B cell (primary cell): Measurements from ENCODE around the gene KRTAP10-8. TPM values are rescaled to one million over a fixed set of nuclear protein-coding genes. Genes with fewer than 3 reads are reported as not detected.

Experiments used
- ATAC-seq: fragments of 200-7000 bp; cut with Tn5 transposase; one replicate; pipeline ENCODE4 v1.10.0; 2021; ENCODE audit warnings: low read depth, mild to moderate bottlenecking, moderate number of reproducible peaks, moderate library complexity
- CTCF ChIA-PET: fragments of 350-600 bp; sonication (Branson Sonifier 250); formaldehyde crosslinking; loops from one replicate; lab custom pipeline; 2021; ENCODE audit warnings: antibody characterized with exemption, inconsistent platforms; lab: Charles Lee
- POLR2A ChIA-PET: fragments of 350-600 bp; sonication (Branson Sonifier 250); formaldehyde crosslinking; loops from one replicate; lab custom pipeline; 2021; ENCODE audit warnings: antibody characterized with exemption; lab: Charles Lee
- DNase-seq: peaks from one replicate; pipeline ENCODE4 v3.0.0; 2013
- H2AFZ ChIP-seq: 2 replicates; pipeline ENCODE4 v1.6.1; 2012; ENCODE audit warnings: mild to moderate bottlenecking, low read depth, low read length; ENCODE audit not compliant: insufficient read depth, poor library complexity, severe bottlenecking
- H3K27ac ChIP-seq, 2 donors: 1 replicate in 1 of 2; 2 replicates in 1 of 2; pipeline ENCODE4 v1.5.1; 2012 to 2013; ENCODE audit warnings: low read length in 2 of 2, mild to moderate bottlenecking in 2 of 2, moderate library complexity in 1 of 2
- H3K27me3 ChIP-seq, 4 experiments: fragments of 200-600 bp in 1 of 4; sonication (generic) in 1 of 4; replicated peaks in 1 of 4; 1 replicate in 2 of 4; 2 replicates in 2 of 4; pipeline versions ENCODE4 v1.6.1 to v1.7.0; 2013 to 2016; ENCODE audit warnings: low read length in 3 of 4, mild to moderate bottlenecking in 2 of 4, mixed read lengths in 1 of 4, moderate library complexity in 1 of 4; ENCODE audit not compliant: insufficient read depth in 4 of 4, control insufficient read depth in 3 of 4; ENCODE audit errors: control extremely low read depth in 1 of 4
- H3K36me3 ChIP-seq, 2 experiments: replicated peaks in 1 of 2; 1 replicate in 1 of 2; 2 replicates in 1 of 2; pipeline versions ENCODE4 v1.6.1 to v1.7.1; 2013; ENCODE audit warnings: low read length in 1 of 2; ENCODE audit not compliant: insufficient read depth in 2 of 2, control insufficient read depth in 1 of 2; ENCODE audit errors: control extremely low read depth in 1 of 2, extremely low read depth in 1 of 2
- H3K4me1 ChIP-seq, 2 donors: fragments of 200-600 bp in 1 of 2; sonication (generic) in 1 of 2; 1 replicate in 1 of 2; 2 replicates in 1 of 2; pipeline versions ENCODE4 v1.5.1 to v1.6.1; 2013 to 2017; ENCODE audit warnings: low read length in 2 of 2; ENCODE audit not compliant: control insufficient read depth in 2 of 2, insufficient read depth in 2 of 2
- H3K4me2 ChIP-seq: replicated peaks from 2 replicates; pipeline ENCODE3; 2012; ENCODE audit warnings: mild to moderate bottlenecking, low read depth, low read length; ENCODE audit not compliant: poor library complexity, severe bottlenecking
- H3K4me3 ChIP-seq, 5 experiments: fragments of 200-600 bp in 1 of 5; sonication (generic) in 1 of 5; 1 replicate in 3 of 5; 2 replicates in 2 of 5; pipeline versions ENCODE4 v1.5.1 to v1.7.0; 2011 to 2016; ENCODE audit warnings: low read length in 4 of 5, mild to moderate bottlenecking in 4 of 5, low read depth in 2 of 5, control low read depth in 1 of 5, moderate library complexity in 1 of 5; ENCODE audit not compliant: insufficient read depth in 1 of 5; ENCODE audit errors: control extremely low read depth in 1 of 5, extremely low read depth in 1 of 5
- H3K79me2 ChIP-seq: fragments of 200-600 bp; sonication (generic); one replicate; pipeline ENCODE4 v1.6.0; 2016; ENCODE audit warnings: low read length; ENCODE audit not compliant: control insufficient read depth, insufficient read depth
- H3K9ac ChIP-seq: fragments of 200-600 bp; sonication (generic); 2 replicates; pipeline ENCODE4 v1.6.1; 2017; ENCODE audit warnings: mild to moderate bottlenecking, low read length, moderate library complexity
- H3K9me3 ChIP-seq, 3 donors: one replicate each; pipeline versions ENCODE4 v1.6.1 to v1.7.1; 2013; ENCODE audit warnings: low read length in 2 of 3; ENCODE audit not compliant: control insufficient read depth in 2 of 3, insufficient read depth in 1 of 3; ENCODE audit errors: control extremely low read depth in 1 of 3
- H4K20me1 ChIP-seq: 2 replicates; pipeline ENCODE4 v1.6.0; 2012; ENCODE audit warnings: mild to moderate bottlenecking, low read length; ENCODE audit not compliant: insufficient read depth, control insufficient read depth, poor library complexity, severe bottlenecking
- H3K27ac Mint-ChIP-seq: one replicate; pipeline ENCODE4 v1.8.0; 2021; ENCODE audit warnings: mixed read lengths
- H3K27me3 Mint-ChIP-seq: one replicate; pipeline ENCODE4 v1.8.0; 2021; ENCODE audit warnings: mixed read lengths
- H3K4me1 Mint-ChIP-seq: one replicate; pipeline ENCODE4 v1.8.0; 2021; ENCODE audit warnings: mixed read lengths
- H3K4me3 Mint-ChIP-seq: one replicate; pipeline ENCODE4 v1.8.0; 2021; ENCODE audit warnings: mixed read lengths
- H3K9me3 Mint-ChIP-seq: one replicate; pipeline ENCODE4 v1.8.0; 2022; ENCODE audit warnings: mixed read lengths; ENCODE audit not compliant: insufficient read depth
- EZH2 ChIP-seq: IDR thresholded peaks from 2 replicates; pipeline ENCODE4 v1.6.1; 2012; ENCODE audit warnings: borderline replicate concordance, low read depth, mild to moderate bottlenecking, moderate library complexity, low read length; ENCODE audit not compliant: insufficient read depth, poor library complexity, severe bottlenecking
- WGBS: methylation state at CpG from one replicate; pipeline ENCODE4 v1.1.5; 2013; ENCODE audit warnings: missing lambda C conversion rate; ENCODE audit not compliant: insufficient coverage; 5-methylcytosine and 5-hydroxymethylcytosine counted together
- intact Hi-C: fragments of 100-400 bp; cut with micrococcal nuclease; formaldehyde crosslinking; loops from one replicate; pipeline ENCODE4 v1.10.0; 2022
- polyA plus RNA-seq: library from polyadenylated mRNA; depleted of rRNA; stranded (reverse); fragments of >200 nt; gene quantifications from 2 replicates; pipeline ENCODE4 v1.2.3, GENCODE V29; 2012
- total RNA-seq, 2 donors: library from RNA; stranded (reverse); fragments of 120-200 nt in 1 of 2; gene quantifications; 1 replicate in 1 of 2; 2 replicates in 1 of 2; pipeline versions ENCODE4 v1.2.3 to v1.2.4, GENCODE V29; 2013 to 2022
- TF ChIP-seq, protein P1 (sequence below): fragments of 200-600 bp; IDR thresholded peaks from one replicate; pipeline ENCODE4 v1.8.0; 2022; ENCODE audit warnings: antibody characterized with exemption, mild to moderate bottlenecking

Gene KRTAP10-8
- total and polyA plus RNA-seq, 2 donors (not counting 1 experiment from before 2014, with no cell fraction given): not detected

DNA sequence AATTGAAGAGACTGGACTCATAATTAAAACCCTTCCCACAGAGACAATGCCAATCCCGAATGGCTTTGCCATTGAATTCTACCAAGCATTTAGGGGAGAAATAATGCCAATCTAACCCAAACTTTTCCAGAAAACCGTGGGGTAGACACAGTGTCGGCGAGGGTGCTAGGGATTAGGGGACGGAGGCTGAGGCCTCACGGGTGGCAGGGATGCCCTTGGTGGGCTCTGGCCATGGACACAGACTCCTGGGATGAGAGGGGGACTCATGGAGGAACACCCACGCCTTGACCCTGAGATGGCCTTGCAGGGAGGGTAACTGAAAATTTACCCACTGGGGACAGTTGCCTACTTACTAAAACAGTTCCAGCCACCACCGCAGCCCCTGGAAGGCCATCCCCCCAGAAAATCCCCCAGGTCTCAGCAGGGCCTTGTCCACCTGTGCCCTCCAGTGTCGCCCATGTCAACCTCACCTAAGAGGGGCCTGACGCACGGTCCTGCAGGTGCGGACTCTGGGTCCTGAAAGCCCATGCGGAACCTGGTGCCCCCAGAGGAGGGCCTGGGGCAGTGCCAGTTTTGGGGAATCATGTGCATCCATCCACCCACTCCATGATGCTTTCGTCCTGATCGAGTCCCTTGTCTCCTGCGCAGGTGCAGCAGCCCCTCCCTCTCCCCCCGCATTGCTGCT lies 33.4 kb upstream of the KRTAP10-8 start:
- Histone ChIP-seq H3K4me3 (no peak overlapping the region), H4K20me1 (no peaks in the 10 kb centered on the region), H3K27me3 (peaks cover 0 to 3% (median 1%) of the 10 kb centered on the region in 4 experiments), H3K9ac (no peak overlapping the region), H3K27ac (no peak overlapping the region), H3K4me1 (no peaks in the 10 kb centered on the region), H3K79me2 (no peaks in the 10 kb centered on the region), H2AFZ (no peak overlapping the region), H3K36me3 (no peaks in the 10 kb centered on the region), H3K9me3 (peaks cover 3 to 56% (median 28%) of the 10 kb centered on the region in 3 donors), H3K4me2 (no peak overlapping the region)
- POLR2A ChIA-PET: no interaction called here
- Mint-ChIP-seq H3K27me3 (peaks cover 22% of the 10 kb centered on the region), H3K4me3 (no peak overlapping the region), H3K27ac (no peak overlapping the region), H3K9me3 (peaks cover 6% of the 10 kb centered on the region), H3K4me1 (no peaks in the 10 kb centered on the region)
- no peak for DNase-seq
- WGBS: 90% methylated on average over 11 of the region's 17 CpGs
- intact Hi-C loops: no loop called here
- TF ChIP-seq, protein P1, sequence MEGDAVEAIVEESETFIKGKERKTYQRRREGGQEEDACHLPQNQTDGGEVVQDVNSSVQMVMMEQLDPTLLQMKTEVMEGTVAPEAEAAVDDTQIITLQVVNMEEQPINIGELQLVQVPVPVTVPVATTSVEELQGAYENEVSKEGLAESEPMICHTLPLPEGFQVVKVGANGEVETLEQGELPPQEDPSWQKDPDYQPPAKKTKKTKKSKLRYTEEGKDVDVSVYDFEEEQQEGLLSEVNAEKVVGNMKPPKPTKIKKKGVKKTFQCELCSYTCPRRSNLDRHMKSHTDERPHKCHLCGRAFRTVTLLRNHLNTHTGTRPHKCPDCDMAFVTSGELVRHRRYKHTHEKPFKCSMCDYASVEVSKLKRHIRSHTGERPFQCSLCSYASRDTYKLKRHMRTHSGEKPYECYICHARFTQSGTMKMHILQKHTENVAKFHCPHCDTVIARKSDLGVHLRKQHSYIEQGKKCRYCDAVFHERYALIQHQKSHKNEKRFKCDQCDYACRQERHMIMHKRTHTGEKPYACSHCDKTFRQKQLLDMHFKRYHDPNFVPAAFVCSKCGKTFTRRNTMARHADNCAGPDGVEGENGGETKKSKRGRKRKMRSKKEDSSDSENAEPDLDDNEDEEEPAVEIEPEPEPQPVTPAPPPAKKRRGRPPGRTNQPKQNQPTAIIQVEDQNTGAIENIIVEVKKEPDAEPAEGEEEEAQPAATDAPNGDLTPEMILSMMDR: no peak
- no peak for TF ChIP-seq EZH2
- CTCF ChIA-PET: no interaction called here
- ATAC-seq: no peak

DNA sequence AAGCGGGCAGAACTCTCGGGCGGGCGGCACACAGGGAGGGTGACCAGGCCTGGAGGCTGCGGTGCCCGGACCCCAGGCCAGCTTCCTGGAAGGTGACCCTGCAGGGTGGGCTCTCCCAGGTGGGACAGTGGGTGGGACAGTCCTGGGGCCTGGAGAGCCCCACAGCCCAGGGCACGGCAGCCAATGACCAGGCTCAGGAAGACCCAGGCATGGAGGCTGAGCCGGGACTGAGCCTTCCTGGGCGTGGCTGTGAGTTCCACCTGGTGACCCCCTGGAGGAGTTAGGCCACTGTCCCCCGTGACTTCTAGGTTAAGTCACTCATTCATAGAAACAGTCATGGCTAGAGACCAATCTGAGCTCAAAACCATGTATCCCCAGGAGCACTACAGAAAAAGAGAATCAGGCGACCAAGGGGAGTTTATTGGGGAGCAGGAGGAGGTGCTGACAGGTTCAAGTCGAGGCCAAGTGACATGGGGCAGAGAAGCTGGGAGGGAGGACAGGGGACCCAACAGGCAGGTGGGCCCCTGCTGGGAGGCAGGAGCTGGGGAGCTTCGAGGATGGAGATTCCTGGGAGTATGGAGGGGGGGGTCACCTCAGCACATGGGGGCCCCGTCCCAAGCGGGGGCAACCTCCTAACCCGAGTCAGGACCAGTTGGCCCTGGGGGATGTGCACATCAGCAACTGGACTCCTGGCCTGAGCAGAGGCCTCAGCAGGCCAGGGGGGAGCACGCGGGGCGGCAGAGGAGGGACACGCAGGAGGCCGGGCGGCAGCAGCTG lies 32.6 kb upstream of the KRTAP10-8 start:
- Histone ChIP-seq H3K4me1 (no peaks in the 10 kb centered on the region), H3K9ac (no peak overlapping the region), H2AFZ (no peak overlapping the region), H3K27me3 (peaks cover 0 to 4% (median 2%) of the 10 kb centered on the region in 4 experiments), H4K20me1 (no peaks in the 10 kb centered on the region), H3K4me3 (no peak overlapping the region), H3K79me2 (no peaks in the 10 kb centered on the region), H3K9me3 (peaks cover 3 to 56% (median 28%) of the 10 kb centered on the region in 3 donors), H3K4me2 (no peak overlapping the region), H3K36me3 (no peaks in the 10 kb centered on the region), H3K27ac (no peak overlapping the region)
- peaks cover 6% of the 10 kb centered on the region for H3K9me3 Mint-ChIP-seq
- H3K4me1 Mint-ChIP-seq: no peaks in the 10 kb centered on the region
- intact Hi-C loops: no loop called here
- CTCF ChIA-PET: no interaction called here
- no peak overlapping the region for H3K27ac Mint-ChIP-seq
- ATAC-seq (no peak), DNase-seq (no peak)
- WGBS: 82% methylated on average over 22 of the region's 22 CpGs
- peaks cover 29% of the 10 kb centered on the region for H3K27me3 Mint-ChIP-seq
- H3K4me3 Mint-ChIP-seq: no peak overlapping the region
- TF ChIP-seq EZH2: no peak
- TF ChIP-seq, protein P1: no peak
- POLR2A ChIA-PET: no interaction called here
